HG02798 (cell line): ENCODE measurements around the gene SHFL.

Experiments
- ATAC-seq: cut with Tn5 transposase; IDR thresholded peaks from one replicate; pipeline ENCODE4 v1.9.1; 2021; ENCODE audit warnings: mild to moderate bottlenecking; ENCODE audit not compliant: unreplicated experiment, poor library complexity

The SHFL gene

GRCh38 chr19:10086591-10087192, 575 bp downstream of the SHFL start:
- no peak for ATAC-seq

- ATAC-seq, result no peak
These were observed 1.4 kb downstream of the SHFL start for GRCh38 chr19:10087296-10088061.

GRCh38 chr19:10088949-10089554, 2.9 kb downstream of the SHFL start:
- no peak for ATAC-seq

GRCh38 chr19:10089801-10090375, 3.8 kb downstream of the SHFL start:
- no peak for ATAC-seq

- ATAC-seq, result no peak
These were observed 5.2 kb downstream of the SHFL start for GRCh38 chr19:10091370-10091687.

GRCh38 chr19:10091895-10092641, 6.0 kb downstream of the SHFL start:
- ATAC-seq, result no peak

GRCh38 chr19:10092648-10093294, 6.7 kb downstream of the SHFL start:
- ATAC-seq, result no peak

GRCh38 chr19:10093295-10094186, 7.4 kb downstream of the SHFL start:
- no peak for ATAC-seq

GRCh38 chr19:10095622-10095947, 9.5 kb downstream of the SHFL start:
- ATAC-seq, result no peak

- ATAC-seq, result peak; percentile 92
These were observed 10.0 kb downstream of the SHFL start for GRCh38 chr19:10095948-10096614.

GRCh38 chr19:10096615-10096963, 10.5 kb downstream of the SHFL start:
- no peak for ATAC-seq

GRCh38 chr19:10100163-10100785, 14.2 kb downstream of the SHFL start:
- no peak for ATAC-seq

- ATAC-seq, result no peak
These were observed 16.7 kb downstream of the SHFL start for GRCh38 chr19:10102787-10103236.

- ATAC-seq, result no peak
These were observed 18.0 kb downstream of the SHFL start for GRCh38 chr19:10104130-10104513.

- ATAC-seq, result peak; percentile 37
These were observed 18.8 kb downstream of the SHFL start for GRCh38 chr19:10104665-10105508.

- peak; percentile 30 for ATAC-seq
These were observed 19.5 kb downstream of the SHFL start for GRCh38 chr19:10105509-10106099.
